GM15510 (cell line): Measurements from ENCODE around the gene GJD3.

Source experiments
- POLR2A ChIP-seq: IDR thresholded peaks from 3 replicates; pipeline ENCODE4 v1.6.1; 2011; ENCODE audit warnings: borderline replicate concordance; ENCODE audit not compliant: insufficient read length; ENCODE audit errors: extremely low read depth

Gene GJD3

GRCh38 chr17:40337351-40337750 is 27.2 kb downstream of the GJD3 start:
- TF ChIP-seq POLR2A, result no peak

GRCh38 chr17:40335620-40336019 is 28.9 kb downstream of the GJD3 start:
- TF ChIP-seq POLR2A, result no peak

GRCh38 chr17:40333781-40334448 is 30.6 kb downstream of the GJD3 start:
- TF ChIP-seq POLR2A, result no peak

- no peak for TF ChIP-seq POLR2A
These were observed 32.5 kb downstream of the GJD3 start for GRCh38 chr17:40331743-40332641.

GRCh38 chr17:40330850-40331470 is 33.6 kb downstream of the GJD3 start:
- no peak for TF ChIP-seq POLR2A

- TF ChIP-seq POLR2A, result no peak
These were observed 34.4 kb downstream of the GJD3 start for GRCh38 chr17:40329839-40330794.

GRCh38 chr17:40328386-40328766 is 36.2 kb downstream of the GJD3 start:
- TF ChIP-seq POLR2A, result no peak

- no peak for TF ChIP-seq POLR2A
These were observed 36.7 kb downstream of the GJD3 start for GRCh38 chr17:40327735-40328385.

GRCh38 chr17:40327244-40327729 is 37.2 kb downstream of the GJD3 start:
- TF ChIP-seq POLR2A, result no peak

GRCh38 chr17:40326832-40327199 is 37.7 kb downstream of the GJD3 start:
- TF ChIP-seq POLR2A, result no peak

- no peak for TF ChIP-seq POLR2A
These were observed 38.3 kb downstream of the GJD3 start for GRCh38 chr17:40326014-40326831.

GRCh38 chr17:40325156-40326013 is 39.2 kb downstream of the GJD3 start:
- TF ChIP-seq POLR2A, result no peak
